ENCODE data around the gene RDH11.
"Not testable (repeated sequence)": the region's sequence is repeated elsewhere in the genome, so short reads cannot be mapped to it uniquely, and the experiment has no call there.

RDH11 gene

GRCh38 chr14:67705211-67705610 is 9.6 kb upstream of the RDH11 start:
- intact Hi-C loops (cut with DNase I), result loop anchor here (10.0 kb wide), 1 partner anchor 90 kb away; the partner anchor contains the start of gene ARG2
- DNase-seq, result no peak

- intact Hi-C loops (cut with DNase I), result loop anchor here (1.0 to 10.0 kb wide), 2 partner anchors 90 to 277 kb away; partner anchors contain the start of gene ARG2
- peak in 1 of 10 donors; percentile 20 for DNase-seq
Observed at GRCh38 chr14:67704484-67705089, 9.0 kb upstream of the RDH11 start.

GRCh38 chr14:67703997-67704396 is 8.4 kb upstream of the RDH11 start:
- intact Hi-C loops (cut with DNase I), result loop anchor here (1.0 to 10.0 kb wide), 2 partner anchors 89 to 277 kb away; partner anchors contain the start of gene ARG2
- no peak for DNase-seq

GRCh38 chr14:67701492-67701891 is 5.9 kb upstream of the RDH11 start, which contains the start of gene RDH12:
Gene RDH12, plus strand, starts transcription at chr14:67701886. Its CDS starts 20,757 bp downstream, at chr14:67722643.
- intact Hi-C loops (cut with DNase I), result loop anchor here (10.0 kb wide), 1 partner anchor 87 kb away; the partner anchor contains the start of gene ARG2
- not testable (repeated sequence) for DNase-seq

GRCh38 chr14:67698179-67698578 is 2.6 kb upstream of the RDH11 start:
- intact Hi-C loops (cut with DNase I), result loop anchor here (10.0 kb wide), 1 partner anchor 333 kb away; the partner anchor contains the start of gene EIF2S1
- no peak for DNase-seq

GRCh38 chr14:67697006-67697405 is 1.4 kb upstream of the RDH11 start:
- intact Hi-C loops (cut with DNase I), result loop anchor here (10.0 kb wide), 1 partner anchor 332 kb away; the partner anchor contains the start of gene EIF2S1
- DNase-seq, result no peak

GRCh38 chr14:67694791-67695393 is 672 bp downstream of the RDH11 start:
- DNase-seq, result peak; percentile 14 to 94 (median 53)
- intact Hi-C loops (cut with DNase I), result loop anchor here (2.0 to 10.0 kb wide), 2 partner anchors 20 to 330 kb away; partner anchors contain the start of genes EIF2S1 and VTI1B

GRCh38 chr14:67690011-67690410 is 5.6 kb downstream of the RDH11 start:
- no peak for DNase-seq
- intact Hi-C loops (cut with DNase I), result loop anchor here (10.0 kb wide), 1 partner anchor 325 kb away; the partner anchor contains the start of gene EIF2S1

- DNase-seq, result no peak
- intact Hi-C loops (cut with DNase I), result no loop called here
Observed at GRCh38 chr14:67683842-67684241, 11.7 kb downstream of the RDH11 start.

- no peak for DNase-seq
- intact Hi-C loops (cut with DNase I), result no loop called here
Observed at GRCh38 chr14:67680941-67681340, 14.6 kb downstream of the RDH11 start.

- DNase-seq, result no peak
- intact Hi-C loops (cut with DNase I), result no loop called here
Observed at GRCh38 chr14:67680121-67680602, 15.4 kb downstream of the RDH11 start.

- intact Hi-C loops (cut with DNase I), result no loop called here
- no peak for DNase-seq
Observed at GRCh38 chr14:67679006-67679405, 16.6 kb downstream of the RDH11 start.

- DNase-seq, result no peak
- intact Hi-C loops (cut with DNase I), result loop anchor here (2.0 kb wide), 1 partner anchor 20 kb away; the partner anchor contains the start of gene RDH11
Observed at GRCh38 chr14:67675219-67675582, 20.4 kb downstream of the RDH11 start.

GRCh38 chr14:67674480-67675218 is 20.9 kb downstream of the RDH11 start, which contains the start of gene VTI1B:
Gene VTI1B, minus strand, starts transcription at chr14:67674632. Its CDS starts 143 bp downstream, at chr14:67674489.
- DNase-seq, result peak; percentile 73 to 96 (median 78)

GRCh38 chr14:67674139-67674479 is 21.5 kb downstream of the RDH11 start:
- DNase-seq, result peak; percentile 36 to 94 (median 64)
- intact Hi-C loops (cut with DNase I), result loop anchor here (2.0 to 5.0 kb wide), 2 partner anchors 21 to 142 kb away; partner anchors contain the start of genes PLEKHH1 and RDH11

More at GRCh38 chr14:67674480-67675218, 20.9 kb downstream of the RDH11 start, which contains the start of gene VTI1B:
- intact Hi-C loops (cut with DNase I), result loop anchor here (2.0 to 5.0 kb wide), 2 partner anchors 20 to 142 kb away; partner anchors contain the start of genes PLEKHH1 and RDH11

- intact Hi-C loops (cut with DNase I), result loop anchor here (5.0 kb wide), 1 partner anchor 141 kb away; the partner anchor contains the start of gene PLEKHH1
- DNase-seq, result no peak
Observed at GRCh38 chr14:67673451-67673850, 22.1 kb downstream of the RDH11 start.

- intact Hi-C loops (cut with DNase I), result loop anchor here (5.0 kb wide), 1 partner anchor 151 kb away; no protein-coding TSS in a partner anchor
- no peak for DNase-seq
Observed at GRCh38 chr14:67668559-67668958, 27.0 kb downstream of the RDH11 start.

GRCh38 chr14:67666750-67667449 is 28.7 kb downstream of the RDH11 start:
- DNase-seq, result peak in 1 of 10 donors; percentile 12
- intact Hi-C loops (cut with DNase I), result loop anchor here (2.0 to 5.0 kb wide), 2 partner anchors 48 to 150 kb away; partner anchors contain the start of gene ARG2

- intact Hi-C loops (cut with DNase I), result loop anchor here (2.0 to 5.0 kb wide), 2 partner anchors 47 to 149 kb away; partner anchors contain the start of gene ARG2
Observed at GRCh38 chr14:67665868-67666267, 29.7 kb downstream of the RDH11 start.

More at GRCh38 chr14:67665868-67666267, 29.7 kb downstream of the RDH11 start:
- no peak for DNase-seq

All from posterior cingulate gyrus (tissue), 11 donors.